ENCODE data around the gene GDF15.

GRCh38 chr19:18385359-18385674 lies 641 bp upstream of the GDF15 start:
- TF ChIP-seq CTCF (IDR thresholded peaks at IDR 0.05) (no peak), POLR2AphosphoS5 (IDR thresholded peaks at IDR 0.05) (no peak), POLR2A (IDR thresholded peaks at IDR 0.05) (no peak)

Data from transverse colon (tissue), 4 donors.